Activated B cell treated with CpG ODN at 0.5 μM for 24 hours (primary cell): Measurements from ENCODE around the gene WDR4. TPM values are rescaled to one million over a fixed set of nuclear protein-coding genes. Genes with fewer than 3 reads are reported as not detected.
A peak's percentile ranks its signal among the peaks of the same experiment; 100 is the strongest.
"Not testable (repeated sequence)": the region's sequence is repeated elsewhere in the genome, so short reads cannot be mapped to it uniquely, and the experiment has no call there.

Source experiments
- ATAC-seq: fragments of 200-7000 bp; cut with Tn5 transposase; one replicate; pipeline ENCODE4 v1.10.0; 2021; ENCODE audit warnings: low read depth, mild to moderate bottlenecking, moderate library complexity
- CTCF ChIA-PET: fragments of 350-600 bp; sonication (Branson Sonifier 250); formaldehyde crosslinking; loops from one replicate; lab custom pipeline; 2021; ENCODE audit warnings: antibody characterized with exemption; lab: Charles Lee
- POLR2A ChIA-PET: fragments of 350-600 bp; sonication (Branson Sonifier 250); formaldehyde crosslinking; loops from one replicate; lab custom pipeline; 2021; ENCODE audit warnings: antibody characterized with exemption; lab: Charles Lee
- DNase-seq: peaks from one replicate; pipeline ENCODE4 v3.0.0; 2022
- H3K27ac Mint-ChIP-seq: one replicate; pipeline ENCODE4 v1.8.0; 2020; ENCODE audit warnings: mixed read lengths
- H3K27me3 Mint-ChIP-seq: one replicate; pipeline ENCODE4 v1.8.0; 2021; ENCODE audit warnings: mixed read lengths
- H3K36me3 Mint-ChIP-seq: one replicate; pipeline ENCODE4 v1.8.0; 2021; ENCODE audit warnings: low read depth, mixed read lengths
- H3K4me1 Mint-ChIP-seq: one replicate; pipeline ENCODE4 v1.8.0; 2021; ENCODE audit warnings: mixed read lengths
- H3K4me3 Mint-ChIP-seq: one replicate; pipeline ENCODE4 v1.8.0; 2020; ENCODE audit warnings: mild to moderate bottlenecking, mixed read lengths
- H3K9me3 Mint-ChIP-seq: one replicate; pipeline ENCODE4 v1.8.0; 2020; ENCODE audit warnings: mixed read lengths
- CTCF ChIP-seq: fragments of 200-600 bp; IDR thresholded peaks from one replicate; pipeline ENCODE4 v1.8.0; 2022; ENCODE audit warnings: antibody characterized with exemption, mild to moderate bottlenecking
- intact Hi-C: fragments of 100-400 bp; cut with micrococcal nuclease; formaldehyde crosslinking; loops from one replicate; pipeline ENCODE4 v1.15.1; 2024
- total RNA-seq: library from RNA; stranded (reverse); gene quantifications from 2 replicates; pipeline ENCODE4 v1.2.3, GENCODE V29; 2022

Gene WDR4
- total RNA-seq, 1 donor from 2014 or later: 60.5 TPM

- Mint-ChIP-seq H3K4me3 (peak overlapping the region; percentile 87), H3K27ac (peak overlapping the region; percentile 90), H3K36me3 (peaks cover 9% of the 10 kb centered on the region), H3K4me1 (peaks cover 13% of the 10 kb centered on the region), H3K27me3 (no peaks in the 10 kb centered on the region), H3K9me3 (no peaks in the 10 kb centered on the region)
- ChIA-PET POLR2A (interaction anchor here (0.5 to 3.1 kb wide), 7 partner anchors 11 to 178 kb away, joined by 3 to 39 read pairs (median 8); partner anchors contain the start of genes PKNOX1 and WDR4), CTCF (interaction anchor here (0.7 to 1.1 kb wide), 2 partner anchors 298 to 583 kb away, joined by 3 read pairs; no protein-coding TSS in a partner anchor)
- ATAC-seq (peak; percentile 14), DNase-seq (no peak)
- intact Hi-C loops: loop anchor here (2.0 kb wide), 2 partner anchors 42 to 896 kb away; partner anchors contain the start of gene RRP1
- TF ChIP-seq CTCF: no peak
Observed at GRCh38 chr21:42892582-42892930, 13.2 kb upstream of the WDR4 start.

- no peak for ATAC-seq
- Mint-ChIP-seq H3K27ac (no peak overlapping the region), H3K9me3 (no peaks in the 10 kb centered on the region), H3K4me1 (peaks cover 2% of the 10 kb centered on the region), H3K27me3 (no peaks in the 10 kb centered on the region), H3K4me3 (no peak overlapping the region), H3K36me3 (no peaks in the 10 kb centered on the region)
- intact Hi-C loops: no loop called here
- POLR2A ChIA-PET: no interaction called here
- DNase-seq: no peak
- CTCF ChIA-PET: no interaction called here
- no peak for TF ChIP-seq CTCF
Observed at GRCh38 chr21:42887326-42887725, 8.0 kb upstream of the WDR4 start.

- POLR2A ChIA-PET: no interaction called here
- Mint-ChIP-seq H3K9me3 (no peaks in the 10 kb centered on the region), H3K36me3 (peaks cover 6% of the 10 kb centered on the region), H3K4me3 (no peak overlapping the region), H3K27me3 (no peaks in the 10 kb centered on the region), H3K27ac (no peak overlapping the region), H3K4me1 (peaks cover 14% of the 10 kb centered on the region)
- CTCF ChIA-PET: no interaction called here
- DNase-seq (no peak), ATAC-seq (no peak)
- intact Hi-C loops: no loop called here
- no peak for TF ChIP-seq CTCF
Observed at GRCh38 chr21:42883921-42884320, 4.6 kb upstream of the WDR4 start.

- no peaks in the 10 kb centered on the region for H3K9me3 Mint-ChIP-seq
Observed at GRCh38 chr21:42880352-42880751, 1.0 kb upstream of the WDR4 start.

GRCh38 chr21:42878678-42878992 lies 704 bp downstream of the WDR4 start:
- Mint-ChIP-seq H3K36me3 (peaks cover 38% of the 10 kb centered on the region), H3K4me3 (peak overlapping the region; percentile 91), H3K9me3 (no peaks in the 10 kb centered on the region), H3K27me3 (no peaks in the 10 kb centered on the region), H3K27ac (peak overlapping the region; percentile 95), H3K4me1 (peaks cover 23% of the 10 kb centered on the region)
- CTCF ChIA-PET: no interaction called here
- POLR2A ChIA-PET: interaction anchor here (0.6 to 2.8 kb wide), 3 partner anchors 12 to 51 kb away, joined by 3 to 39 read pairs (median 3); partner anchors contain the start of gene NDUFV3
- DNase-seq: no peak
- TF ChIP-seq CTCF: no peak
- intact Hi-C loops: loop anchor here (2.0 kb wide), 1 partner anchor 38 kb away; no protein-coding TSS in a partner anchor
- peak; percentile 3 for ATAC-seq

More at GRCh38 chr21:42880352-42880751, 1.0 kb upstream of the WDR4 start:
- Mint-ChIP-seq H3K27me3 (no peaks in the 10 kb centered on the region), H3K36me3 (peaks cover 22% of the 10 kb centered on the region), H3K4me1 (peaks cover 23% of the 10 kb centered on the region), H3K4me3 (peak overlapping the region; percentile 91), H3K27ac (peak overlapping the region; percentile 95)
- ChIA-PET CTCF (no interaction called here), POLR2A (interaction anchor here (0.5 to 2.8 kb wide), 2 partner anchors 13 to 32 kb away, joined by 3 to 39 read pairs; partner anchors contain the start of gene NDUFV3)
- TF ChIP-seq CTCF: no peak
- DNase-seq (no peak), ATAC-seq (no peak)
- intact Hi-C loops: no loop called here

- ATAC-seq, H3K27me3 Mint-ChIP-seq, H3K4me3 Mint-ChIP-seq, CTCF ChIA-PET, intact Hi-C loops, DNase-seq, H3K9me3 Mint-ChIP-seq, H3K27ac Mint-ChIP-seq: not testable (repeated sequence)
- POLR2A ChIA-PET: interaction anchor here (1.3 kb wide), 1 partner anchor 17 kb away, joined by 3 read pairs; the partner anchor contains the start of gene NDUFV3
- Mint-ChIP-seq H3K4me1 (peaks cover 23% of the 10 kb centered on the region), H3K36me3 (peaks cover 64% of the 10 kb centered on the region)
Observed at GRCh38 chr21:42875811-42876210, 3.5 kb downstream of the WDR4 start.
